B cell (primary cell): ENCODE results near the gene FSTL5. TPM values are rescaled to one million over a fixed set of nuclear protein-coding genes. Genes with fewer than 3 reads are reported as not detected.

Experiments
- ATAC-seq: fragments of 200-7000 bp; cut with Tn5 transposase; one replicate; pipeline ENCODE4 v1.10.0; 2021; ENCODE audit warnings: low read depth, mild to moderate bottlenecking, moderate number of reproducible peaks, moderate library complexity
- CTCF ChIA-PET: fragments of 350-600 bp; sonication (Branson Sonifier 250); formaldehyde crosslinking; loops from one replicate; lab custom pipeline; 2021; ENCODE audit warnings: antibody characterized with exemption, inconsistent platforms; lab: Charles Lee
- POLR2A ChIA-PET: fragments of 350-600 bp; sonication (Branson Sonifier 250); formaldehyde crosslinking; loops from one replicate; lab custom pipeline; 2021; ENCODE audit warnings: antibody characterized with exemption; lab: Charles Lee
- DNase-seq: peaks from one replicate; pipeline ENCODE4 v3.0.0; 2013
- H2AFZ ChIP-seq: 2 replicates; pipeline ENCODE4 v1.6.1; 2012; ENCODE audit warnings: mild to moderate bottlenecking, low read depth, low read length; ENCODE audit not compliant: insufficient read depth, poor library complexity, severe bottlenecking
- H3K27ac ChIP-seq, 2 donors: 1 replicate in 1 of 2; 2 replicates in 1 of 2; pipeline ENCODE4 v1.5.1; 2012 to 2013; ENCODE audit warnings: low read length in 2 of 2, mild to moderate bottlenecking in 2 of 2, moderate library complexity in 1 of 2
- H3K27me3 ChIP-seq, 4 experiments: fragments of 200-600 bp in 1 of 4; sonication (generic) in 1 of 4; replicated peaks in 1 of 4; 1 replicate in 2 of 4; 2 replicates in 2 of 4; pipeline versions ENCODE4 v1.6.1 to v1.7.0; 2013 to 2016; ENCODE audit warnings: low read length in 3 of 4, mild to moderate bottlenecking in 2 of 4, mixed read lengths in 1 of 4, moderate library complexity in 1 of 4; ENCODE audit not compliant: insufficient read depth in 4 of 4, control insufficient read depth in 3 of 4; ENCODE audit errors: control extremely low read depth in 1 of 4
- H3K36me3 ChIP-seq, 2 experiments: replicated peaks in 1 of 2; 1 replicate in 1 of 2; 2 replicates in 1 of 2; pipeline versions ENCODE4 v1.6.1 to v1.7.1; 2013; ENCODE audit warnings: low read length in 1 of 2; ENCODE audit not compliant: insufficient read depth in 2 of 2, control insufficient read depth in 1 of 2; ENCODE audit errors: control extremely low read depth in 1 of 2, extremely low read depth in 1 of 2
- H3K4me1 ChIP-seq, 2 donors: fragments of 200-600 bp in 1 of 2; sonication (generic) in 1 of 2; 1 replicate in 1 of 2; 2 replicates in 1 of 2; pipeline versions ENCODE4 v1.5.1 to v1.6.1; 2013 to 2017; ENCODE audit warnings: low read length in 2 of 2; ENCODE audit not compliant: control insufficient read depth in 2 of 2, insufficient read depth in 2 of 2
- H3K4me2 ChIP-seq: replicated peaks from 2 replicates; pipeline ENCODE3; 2012; ENCODE audit warnings: mild to moderate bottlenecking, low read depth, low read length; ENCODE audit not compliant: poor library complexity, severe bottlenecking
- H3K4me3 ChIP-seq, 5 experiments: fragments of 200-600 bp in 1 of 5; sonication (generic) in 1 of 5; 1 replicate in 3 of 5; 2 replicates in 2 of 5; pipeline versions ENCODE4 v1.5.1 to v1.7.0; 2011 to 2016; ENCODE audit warnings: low read length in 4 of 5, mild to moderate bottlenecking in 4 of 5, low read depth in 2 of 5, control low read depth in 1 of 5, moderate library complexity in 1 of 5; ENCODE audit not compliant: insufficient read depth in 1 of 5; ENCODE audit errors: control extremely low read depth in 1 of 5, extremely low read depth in 1 of 5
- H3K79me2 ChIP-seq: fragments of 200-600 bp; sonication (generic); one replicate; pipeline ENCODE4 v1.6.0; 2016; ENCODE audit warnings: low read length; ENCODE audit not compliant: control insufficient read depth, insufficient read depth
- H3K9ac ChIP-seq: fragments of 200-600 bp; sonication (generic); 2 replicates; pipeline ENCODE4 v1.6.1; 2017; ENCODE audit warnings: mild to moderate bottlenecking, low read length, moderate library complexity
- H3K9me3 ChIP-seq, 3 donors: one replicate each; pipeline versions ENCODE4 v1.6.1 to v1.7.1; 2013; ENCODE audit warnings: low read length in 2 of 3; ENCODE audit not compliant: control insufficient read depth in 2 of 3, insufficient read depth in 1 of 3; ENCODE audit errors: control extremely low read depth in 1 of 3
- H4K20me1 ChIP-seq: 2 replicates; pipeline ENCODE4 v1.6.0; 2012; ENCODE audit warnings: mild to moderate bottlenecking, low read length; ENCODE audit not compliant: insufficient read depth, control insufficient read depth, poor library complexity, severe bottlenecking
- H3K27ac Mint-ChIP-seq: one replicate; pipeline ENCODE4 v1.8.0; 2021; ENCODE audit warnings: mixed read lengths
- H3K27me3 Mint-ChIP-seq: one replicate; pipeline ENCODE4 v1.8.0; 2021; ENCODE audit warnings: mixed read lengths
- H3K4me1 Mint-ChIP-seq: one replicate; pipeline ENCODE4 v1.8.0; 2021; ENCODE audit warnings: mixed read lengths
- H3K4me3 Mint-ChIP-seq: one replicate; pipeline ENCODE4 v1.8.0; 2021; ENCODE audit warnings: mixed read lengths
- H3K9me3 Mint-ChIP-seq: one replicate; pipeline ENCODE4 v1.8.0; 2022; ENCODE audit warnings: mixed read lengths; ENCODE audit not compliant: insufficient read depth
- CTCF ChIP-seq: fragments of 200-600 bp; IDR thresholded peaks from one replicate; pipeline ENCODE4 v1.8.0; 2022; ENCODE audit warnings: antibody characterized with exemption, mild to moderate bottlenecking
- EZH2 ChIP-seq: IDR thresholded peaks from 2 replicates; pipeline ENCODE4 v1.6.1; 2012; ENCODE audit warnings: borderline replicate concordance, low read depth, mild to moderate bottlenecking, moderate library complexity, low read length; ENCODE audit not compliant: insufficient read depth, poor library complexity, severe bottlenecking
- WGBS: methylation state at CpG from one replicate; pipeline ENCODE4 v1.1.5; 2013; ENCODE audit warnings: missing lambda C conversion rate; ENCODE audit not compliant: insufficient coverage; 5-methylcytosine and 5-hydroxymethylcytosine counted together
- intact Hi-C: fragments of 100-400 bp; cut with micrococcal nuclease; formaldehyde crosslinking; loops from one replicate; pipeline ENCODE4 v1.10.0; 2022
- polyA plus RNA-seq: library from polyadenylated mRNA; depleted of rRNA; stranded (reverse); fragments of >200 nt; gene quantifications from 2 replicates; pipeline ENCODE4 v1.2.3, GENCODE V29; 2012
- total RNA-seq, 2 donors: library from RNA; stranded (reverse); fragments of 120-200 nt in 1 of 2; gene quantifications; 1 replicate in 1 of 2; 2 replicates in 1 of 2; pipeline versions ENCODE4 v1.2.3 to v1.2.4, GENCODE V29; 2013 to 2022

The FSTL5 gene
- total and polyA plus RNA-seq, 2 donors (not counting 1 experiment from before 2014, with no cell fraction given) = not detected

GRCh38 chr4:162201673-162202072 lies 37.9 kb upstream of the FSTL5 start:
- no peak overlapping the region for H3K4me2 ChIP-seq
- intact Hi-C loops = no loop called here
- H4K20me1 ChIP-seq = no peaks in the 10 kb centered on the region
- H3K36me3 ChIP-seq = no peaks in the 10 kb centered on the region
- ATAC-seq = no peak
- no peak for TF ChIP-seq EZH2
- no peak for TF ChIP-seq CTCF
- H3K79me2 ChIP-seq = no peaks in the 10 kb centered on the region
- H3K27me3 ChIP-seq = no peaks in the 10 kb centered on the region
- Mint-ChIP-seq H3K27ac (no peak overlapping the region), H3K4me3 (no peak overlapping the region), H3K27me3 (no peaks in the 10 kb centered on the region), H3K4me1 (no peaks in the 10 kb centered on the region), H3K9me3 (no peaks in the 10 kb centered on the region)
- no peak overlapping the region for H3K27ac ChIP-seq
- peaks cover 0 to 3% (median 1%) of the 10 kb centered on the region in 3 donors for H3K9me3 ChIP-seq
- CTCF ChIA-PET = no interaction called here
- no peaks in the 10 kb centered on the region for H3K4me1 ChIP-seq
- POLR2A ChIA-PET = no interaction called here
- WGBS = no CpG with 5 or more reads among the region's 2 CpGs
- H3K4me3 ChIP-seq = no peak overlapping the region
- no peak for DNase-seq
- no peak overlapping the region for H3K9ac ChIP-seq
- H2AFZ ChIP-seq = no peak overlapping the region

- no peak overlapping the region for H3K4me3 ChIP-seq
- H3K4me1 ChIP-seq = no peaks in the 10 kb centered on the region
- H3K27me3 Mint-ChIP-seq = no peaks in the 10 kb centered on the region
- POLR2A ChIA-PET = no interaction called here
- no peak overlapping the region for H3K4me3 Mint-ChIP-seq
- ATAC-seq = no peak
- no peak overlapping the region for H3K4me2 ChIP-seq
- no peaks in the 10 kb centered on the region for H3K9me3 ChIP-seq
- intact Hi-C loops = no loop called here
- WGBS = no CpG with 5 or more reads among the region's 3 CpGs
- CTCF ChIA-PET = no interaction called here
- H3K4me1 Mint-ChIP-seq = no peaks in the 10 kb centered on the region
- H3K27me3 ChIP-seq = no peaks in the 10 kb centered on the region
- no peak overlapping the region for H3K9ac ChIP-seq
- no peak overlapping the region for H3K27ac Mint-ChIP-seq
- H3K36me3 ChIP-seq = no peaks in the 10 kb centered on the region
- no peak for DNase-seq
- no peak overlapping the region for H2AFZ ChIP-seq
- H3K79me2 ChIP-seq = no peaks in the 10 kb centered on the region
- H3K9me3 Mint-ChIP-seq = no peaks in the 10 kb centered on the region
- H4K20me1 ChIP-seq = no peaks in the 10 kb centered on the region
- no peak for TF ChIP-seq EZH2
- TF ChIP-seq CTCF = no peak
- H3K27ac ChIP-seq = no peak overlapping the region
These were observed 6.7 kb upstream of the FSTL5 start for GRCh38 chr4:162170509-162170908.
